ENCODE results near the gene AKAP6.

The AKAP6 gene

DNA sequence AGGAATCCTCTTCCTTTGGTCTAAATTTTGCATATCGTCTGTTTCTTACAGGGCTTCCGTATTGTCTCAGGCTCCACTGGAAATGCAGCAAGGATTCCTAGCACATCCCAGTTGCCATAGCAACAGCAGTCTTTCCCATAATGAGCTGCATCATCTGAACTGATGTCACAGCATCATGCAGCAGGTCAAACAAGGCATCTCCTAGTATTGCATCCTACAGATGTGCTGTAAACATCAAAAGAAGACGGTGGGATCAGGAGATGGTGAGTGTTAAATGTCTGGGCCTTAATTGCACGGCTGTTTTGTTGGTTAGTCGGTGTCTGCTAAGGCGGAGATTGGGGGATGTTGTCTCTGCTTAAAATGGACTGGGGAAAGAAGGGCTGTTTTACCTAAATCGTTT lies at the start of gene AKAP6:
AKAP6 (plus strand) TSS at position 153 of the 400 bp plus-strand sequence. CDS start 104,196 bp downstream, outside the sequence.
- ChIA-PET CTCF (no interaction called here), POLR2A (ENCODE audit: low non-redundant PET) (no interaction called here)
- no peak within 1 kb of the TSS for H3K27ac ChIP-seq
- TF ChIP-seq, protein P1, sequence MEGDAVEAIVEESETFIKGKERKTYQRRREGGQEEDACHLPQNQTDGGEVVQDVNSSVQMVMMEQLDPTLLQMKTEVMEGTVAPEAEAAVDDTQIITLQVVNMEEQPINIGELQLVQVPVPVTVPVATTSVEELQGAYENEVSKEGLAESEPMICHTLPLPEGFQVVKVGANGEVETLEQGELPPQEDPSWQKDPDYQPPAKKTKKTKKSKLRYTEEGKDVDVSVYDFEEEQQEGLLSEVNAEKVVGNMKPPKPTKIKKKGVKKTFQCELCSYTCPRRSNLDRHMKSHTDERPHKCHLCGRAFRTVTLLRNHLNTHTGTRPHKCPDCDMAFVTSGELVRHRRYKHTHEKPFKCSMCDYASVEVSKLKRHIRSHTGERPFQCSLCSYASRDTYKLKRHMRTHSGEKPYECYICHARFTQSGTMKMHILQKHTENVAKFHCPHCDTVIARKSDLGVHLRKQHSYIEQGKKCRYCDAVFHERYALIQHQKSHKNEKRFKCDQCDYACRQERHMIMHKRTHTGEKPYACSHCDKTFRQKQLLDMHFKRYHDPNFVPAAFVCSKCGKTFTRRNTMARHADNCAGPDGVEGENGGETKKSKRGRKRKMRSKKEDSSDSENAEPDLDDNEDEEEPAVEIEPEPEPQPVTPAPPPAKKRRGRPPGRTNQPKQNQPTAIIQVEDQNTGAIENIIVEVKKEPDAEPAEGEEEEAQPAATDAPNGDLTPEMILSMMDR (conservative IDR thresholded peaks at IDR 0.05; ENCODE audit: low read depth) = no peak
- DNase-seq (ENCODE audit: low spot score) = no peak

- POLR2A ChIA-PET (ENCODE audit: low non-redundant PET) = no interaction called here
- TF ChIP-seq, protein P1 (conservative IDR thresholded peaks at IDR 0.05; ENCODE audit: low read depth) = no peak
- DNase-seq (ENCODE audit: low spot score) = no peak
- H3K27ac ChIP-seq = no peak overlapping the region
- CTCF ChIA-PET = no interaction called here
These were observed 42.5 kb upstream of the AKAP6 start for GRCh38 chr14:32286602-32287001.

- no peak overlapping the region for H3K27ac ChIP-seq
- no peak for DNase-seq (ENCODE audit: low spot score)
- POLR2A ChIA-PET (ENCODE audit: low non-redundant PET) = no interaction called here
- TF ChIP-seq, protein P1 (conservative IDR thresholded peaks at IDR 0.05; ENCODE audit: low read depth) = no peak
- CTCF ChIA-PET = no interaction called here
These were observed 32.7 kb upstream of the AKAP6 start for GRCh38 chr14:32296366-32296765.

- DNase-seq (ENCODE audit: low spot score) = no peak
- CTCF ChIA-PET = no interaction called here
- H3K27ac ChIP-seq = no peak overlapping the region
- POLR2A ChIA-PET (ENCODE audit: low non-redundant PET) = no interaction called here
- TF ChIP-seq, protein P1 (conservative IDR thresholded peaks at IDR 0.05; ENCODE audit: low read depth) = no peak
These were observed 30.8 kb upstream of the AKAP6 start for GRCh38 chr14:32298346-32298745.

DNA sequence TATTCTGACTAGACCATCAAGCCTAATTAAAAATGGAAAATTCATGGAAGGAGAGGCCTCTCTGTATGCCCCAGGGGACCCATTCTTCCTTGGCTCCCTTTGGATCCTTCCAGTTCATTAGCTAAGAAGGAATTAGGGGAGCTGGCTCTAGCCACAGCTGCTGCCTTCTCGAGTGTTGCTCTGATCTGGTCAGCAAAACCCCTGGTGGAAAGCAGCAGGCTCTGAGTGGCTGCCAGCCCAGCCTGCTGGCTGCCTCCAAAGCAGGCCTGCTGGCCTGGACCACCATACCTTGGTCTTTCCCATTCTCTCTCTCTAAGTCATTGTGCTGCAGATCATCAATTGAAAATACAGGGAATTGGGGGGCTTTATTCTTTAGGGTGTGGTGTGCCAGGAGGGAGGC lies 29.0 kb upstream of the AKAP6 start:
- ChIA-PET POLR2A (ENCODE audit: low non-redundant PET) (no interaction called here), CTCF (interaction anchor here (0.6 kb wide), 1 partner anchor 705 kb away, joined by 5 read pairs; no protein-coding TSS in a partner anchor)
- no peak for DNase-seq (ENCODE audit: low spot score)
- TF ChIP-seq, protein P1 (conservative IDR thresholded peaks at IDR 0.05; ENCODE audit: low read depth) = no peak
- H3K27ac ChIP-seq = no peak overlapping the region

DNA sequence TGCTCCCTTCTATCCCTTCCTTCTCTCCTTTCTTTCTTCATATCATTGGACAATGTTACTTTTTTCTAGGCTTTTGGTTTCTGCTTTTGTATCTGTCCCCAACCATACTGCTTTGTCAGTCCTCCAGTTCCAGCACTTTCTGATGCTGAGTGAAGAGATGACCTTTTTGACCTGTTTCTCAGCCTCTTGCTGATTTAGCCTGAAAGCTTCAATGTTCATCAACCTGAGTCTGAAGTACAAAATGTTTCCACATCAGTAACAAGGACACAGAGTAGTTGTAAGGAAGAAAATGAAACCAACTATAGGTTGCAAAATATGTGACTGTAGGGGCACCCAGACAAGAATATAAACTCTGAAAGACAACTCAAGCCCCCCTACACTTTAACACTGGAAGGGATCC lies 25.2 kb upstream of the AKAP6 start:
- CTCF ChIA-PET = no interaction called here
- POLR2A ChIA-PET (ENCODE audit: low non-redundant PET) = no interaction called here
- no peak for DNase-seq (ENCODE audit: low spot score)
- TF ChIP-seq, protein P1 (conservative IDR thresholded peaks at IDR 0.05; ENCODE audit: low read depth) = no peak
- H3K27ac ChIP-seq = no peak overlapping the region

DNA sequence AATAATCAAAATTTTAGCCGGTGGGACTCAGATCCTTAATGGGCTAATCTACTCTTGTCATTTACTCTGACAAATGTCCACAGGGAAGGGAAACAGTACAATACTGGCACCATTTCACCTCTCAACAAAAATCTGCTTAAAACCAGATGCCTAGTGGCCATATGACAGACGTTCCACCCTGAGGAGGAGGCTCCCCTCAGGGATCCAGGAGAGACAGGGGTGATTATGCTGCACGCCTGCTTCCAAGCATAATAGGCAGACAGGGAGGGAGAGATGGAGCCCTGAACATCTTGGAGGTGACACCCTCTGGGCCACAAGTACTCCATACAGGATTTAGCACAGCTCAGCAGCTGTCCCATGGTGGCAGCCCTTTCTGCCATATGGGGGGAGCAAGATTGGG lies 24.8 kb upstream of the AKAP6 start:
- no peak for DNase-seq (ENCODE audit: low spot score)
- no peak overlapping the region for H3K27ac ChIP-seq
- TF ChIP-seq, protein P1 (conservative IDR thresholded peaks at IDR 0.05; ENCODE audit: low read depth) = no peak
- ChIA-PET CTCF (no interaction called here), POLR2A (ENCODE audit: low non-redundant PET) (no interaction called here)
